KOPT-K1 (cell line): ENCODE data around the gene TFF3.

Experiments used
- H3K27ac ChIP-seq: fragments of 200-600 bp; sonication (generic); 2 replicates; pipeline ENCODE4 v1.5.1; 2016; ENCODE audit warnings: antibody characterized with exemption, mild to moderate bottlenecking, low read depth, low read length; ENCODE audit not compliant: poor library complexity, severe bottlenecking
- H3K36me3 ChIP-seq: fragments of 200-600 bp; sonication (generic); 2 replicates; pipeline ENCODE4 v1.5.1; 2017; ENCODE audit warnings: antibody characterized with exemption, mild to moderate bottlenecking, low read length, moderate library complexity; ENCODE audit not compliant: insufficient read depth
- H3K9me3 ChIP-seq: fragments of 200-600 bp; sonication (generic); 2 replicates; pipeline ENCODE4 v1.5.1; 2017; ENCODE audit warnings: antibody characterized with exemption, low read length, mild to moderate bottlenecking; ENCODE audit not compliant: insufficient read depth, poor library complexity, severe bottlenecking

TFF3 gene

DNA sequence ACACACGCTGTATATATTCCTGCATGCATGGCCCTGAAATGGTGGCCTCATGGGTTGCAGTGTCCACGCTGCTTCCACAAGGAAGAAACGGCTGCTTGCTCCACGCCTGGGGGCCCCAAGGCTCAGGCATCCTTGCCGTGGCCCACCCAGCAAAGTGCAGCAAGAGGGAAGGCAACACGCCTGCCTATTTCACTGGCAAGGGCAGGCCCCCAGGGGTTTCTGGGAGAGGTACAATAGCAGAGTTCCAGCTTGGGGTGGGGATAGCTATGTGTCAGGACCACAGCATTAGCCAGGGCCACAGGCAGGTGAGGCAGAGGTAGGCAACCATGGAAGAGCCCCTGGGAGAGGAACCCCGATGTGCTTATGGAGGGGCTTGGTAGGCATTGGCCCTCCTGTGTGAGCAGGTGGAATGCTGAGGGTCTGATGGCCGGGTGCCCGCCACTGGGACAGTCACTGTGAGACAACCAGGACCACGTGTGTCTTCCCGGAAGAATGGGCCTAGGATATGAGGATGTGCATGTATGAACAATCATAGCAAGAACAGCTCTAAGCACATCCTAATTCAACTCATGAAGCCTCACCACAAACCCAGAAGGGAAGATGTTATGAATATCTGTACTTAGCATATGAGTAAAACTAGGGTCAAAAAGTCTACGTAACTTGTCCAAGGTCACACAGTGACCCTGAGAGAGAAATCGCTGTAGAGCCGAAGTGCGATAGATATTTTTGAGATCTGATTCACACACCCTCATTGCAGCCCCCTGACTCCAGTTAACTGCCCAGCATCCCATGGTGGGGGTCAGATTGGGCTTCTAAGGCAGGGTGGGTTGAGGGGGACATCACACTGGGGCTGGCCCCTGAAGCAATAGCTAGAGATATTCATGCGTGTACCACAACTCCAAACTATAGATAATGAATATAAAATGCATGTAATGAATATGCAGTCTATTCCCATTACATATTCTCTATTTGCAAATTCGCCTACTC, 23.8 kb upstream of the TFF3 start:
- no peaks in the 10 kb centered on the region for H3K36me3 ChIP-seq
- H3K9me3 ChIP-seq, result no peaks in the 10 kb centered on the region
- H3K27ac ChIP-seq, result no peak overlapping the region

GRCh38 chr21:42337830-42338728, 22.9 kb upstream of the TFF3 start:
- H3K36me3 ChIP-seq, result no peaks in the 10 kb centered on the region
- no peaks in the 10 kb centered on the region for H3K9me3 ChIP-seq
- no peak overlapping the region for H3K27ac ChIP-seq

GRCh38 chr21:42337276-42337675, 22.1 kb upstream of the TFF3 start:
- Histone ChIP-seq H3K27ac (no peak overlapping the region), H3K9me3 (peaks cover 2% of the 10 kb centered on the region), H3K36me3 (no peaks in the 10 kb centered on the region)

GRCh38 chr21:42336054-42336453, 20.8 kb upstream of the TFF3 start:
- Histone ChIP-seq H3K36me3 (no peaks in the 10 kb centered on the region), H3K27ac (no peak overlapping the region), H3K9me3 (peaks cover 11% of the 10 kb centered on the region)

DNA sequence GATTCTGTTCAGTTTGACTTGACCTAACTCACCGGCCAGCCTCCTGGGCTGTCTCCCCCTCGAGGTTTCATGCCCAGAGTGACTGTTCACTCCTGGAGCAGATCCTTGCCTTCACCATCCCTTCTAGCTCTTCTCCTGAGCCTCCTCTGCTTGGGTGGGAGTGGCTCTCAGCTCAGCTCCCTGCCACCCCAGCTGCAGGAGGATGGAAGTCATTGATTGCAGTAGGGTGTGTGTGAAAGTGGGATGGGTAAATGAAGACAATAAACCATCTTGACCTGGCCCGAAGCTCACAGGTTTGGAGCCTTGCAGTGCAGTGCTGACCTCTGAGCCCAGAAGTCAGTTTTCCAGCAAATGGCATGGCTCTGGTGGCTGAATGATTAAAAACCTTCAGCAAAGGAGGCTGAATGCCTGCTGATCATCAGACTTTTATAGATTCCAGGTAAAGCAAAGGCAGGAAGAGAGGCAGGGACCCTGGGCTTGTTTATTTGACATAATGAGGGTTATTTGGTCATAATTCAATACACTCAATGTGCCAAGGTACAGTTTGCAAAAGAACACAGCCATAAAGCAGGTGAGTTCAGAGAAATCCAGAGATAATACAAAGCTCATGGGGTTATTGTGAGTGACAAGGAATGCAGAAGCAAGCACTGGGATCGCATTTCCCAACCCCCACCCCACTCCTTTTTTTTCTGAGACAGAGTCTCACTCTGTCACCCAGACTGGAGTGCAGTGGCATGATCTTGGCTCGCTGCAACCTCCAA, 17.5 kb upstream of the TFF3 start:
- peaks cover 11% of the 10 kb centered on the region for H3K9me3 ChIP-seq
- no peaks in the 10 kb centered on the region for H3K36me3 ChIP-seq
- H3K27ac ChIP-seq, result no peak overlapping the region

- Histone ChIP-seq H3K36me3 (no peaks in the 10 kb centered on the region), H3K9me3 (peaks cover 11% of the 10 kb centered on the region), H3K27ac (no peak overlapping the region)
These were observed 16.5 kb upstream of the TFF3 start for GRCh38 chr21:42331660-42332059.

- Histone ChIP-seq H3K36me3 (no peaks in the 10 kb centered on the region), H3K27ac (no peak overlapping the region), H3K9me3 (peaks cover 12% of the 10 kb centered on the region)
These were observed 15.5 kb upstream of the TFF3 start for GRCh38 chr21:42330380-42331371.

DNA sequence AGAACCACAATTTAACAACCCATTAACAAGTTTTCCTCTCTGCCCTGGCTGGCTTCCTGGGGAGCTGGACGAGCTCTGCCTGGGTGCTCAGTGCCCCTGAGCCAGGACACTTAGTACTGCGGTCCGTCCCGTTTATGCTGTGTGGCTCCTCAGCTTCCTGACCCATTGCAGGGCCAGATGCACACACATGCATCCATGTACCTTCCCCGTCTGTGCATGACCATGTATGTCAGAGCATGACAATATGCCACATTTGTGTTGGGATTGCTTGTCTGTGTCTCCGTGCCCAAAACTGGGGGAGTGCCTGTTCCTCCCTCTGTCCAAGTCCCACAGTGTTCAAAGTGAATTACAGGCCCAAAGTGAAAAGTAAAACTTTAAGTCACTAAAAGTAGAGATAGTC, 9.7 kb upstream of the TFF3 start:
- Histone ChIP-seq H3K27ac (no peak overlapping the region), H3K36me3 (no peaks in the 10 kb centered on the region), H3K9me3 (peaks cover 7% of the 10 kb centered on the region)

DNA sequence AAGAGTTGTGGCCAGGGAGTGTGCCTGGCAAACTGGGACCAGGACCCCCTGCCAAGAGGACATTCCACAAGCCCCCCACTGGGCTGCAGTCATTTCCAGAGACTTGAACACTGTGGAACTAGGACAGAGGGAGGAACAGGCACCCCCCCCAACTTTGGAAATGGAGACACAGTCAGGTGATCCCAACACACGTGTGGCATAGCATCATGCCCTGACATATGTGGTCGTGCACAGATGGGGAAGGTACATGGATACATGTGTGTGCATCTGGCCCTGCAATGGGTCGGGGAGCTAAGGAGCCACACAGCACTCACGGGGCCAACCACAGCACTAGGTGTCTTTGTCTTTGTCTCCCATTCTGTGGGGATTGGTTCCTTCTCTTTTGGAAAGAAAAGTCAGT, 6.6 kb upstream of the TFF3 start:
- H3K27ac ChIP-seq, result no peak overlapping the region
- no peaks in the 10 kb centered on the region for H3K36me3 ChIP-seq
- peaks cover 7% of the 10 kb centered on the region for H3K9me3 ChIP-seq

- H3K9me3 ChIP-seq, result peaks cover 7% of the 10 kb centered on the region
- H3K36me3 ChIP-seq, result no peaks in the 10 kb centered on the region
- H3K27ac ChIP-seq, result no peak overlapping the region
These were observed 6.0 kb upstream of the TFF3 start for GRCh38 chr21:42321231-42321630.

DNA sequence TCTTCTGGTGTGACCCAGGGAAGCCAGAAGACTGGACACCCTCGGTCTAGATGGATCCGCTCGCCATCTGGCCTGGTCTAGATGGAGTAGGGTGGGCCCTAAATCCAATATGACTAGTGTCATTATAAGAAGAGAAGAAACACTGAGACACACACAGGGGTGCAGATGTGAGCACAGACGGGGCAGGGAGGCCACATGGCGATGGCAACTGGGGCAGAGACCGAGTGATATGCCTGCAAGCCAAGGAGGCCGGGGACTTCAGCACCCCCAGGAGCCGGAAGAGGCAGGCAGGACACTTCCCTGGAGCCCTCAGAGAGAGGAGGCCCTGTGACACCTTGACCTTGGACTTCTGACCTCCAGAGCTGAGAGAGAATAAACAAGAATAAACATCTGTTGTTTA, 5.6 kb upstream of the TFF3 start:
- H3K9me3 ChIP-seq, result peaks cover 7% of the 10 kb centered on the region
- no peaks in the 10 kb centered on the region for H3K36me3 ChIP-seq
- H3K27ac ChIP-seq, result no peak overlapping the region

DNA sequence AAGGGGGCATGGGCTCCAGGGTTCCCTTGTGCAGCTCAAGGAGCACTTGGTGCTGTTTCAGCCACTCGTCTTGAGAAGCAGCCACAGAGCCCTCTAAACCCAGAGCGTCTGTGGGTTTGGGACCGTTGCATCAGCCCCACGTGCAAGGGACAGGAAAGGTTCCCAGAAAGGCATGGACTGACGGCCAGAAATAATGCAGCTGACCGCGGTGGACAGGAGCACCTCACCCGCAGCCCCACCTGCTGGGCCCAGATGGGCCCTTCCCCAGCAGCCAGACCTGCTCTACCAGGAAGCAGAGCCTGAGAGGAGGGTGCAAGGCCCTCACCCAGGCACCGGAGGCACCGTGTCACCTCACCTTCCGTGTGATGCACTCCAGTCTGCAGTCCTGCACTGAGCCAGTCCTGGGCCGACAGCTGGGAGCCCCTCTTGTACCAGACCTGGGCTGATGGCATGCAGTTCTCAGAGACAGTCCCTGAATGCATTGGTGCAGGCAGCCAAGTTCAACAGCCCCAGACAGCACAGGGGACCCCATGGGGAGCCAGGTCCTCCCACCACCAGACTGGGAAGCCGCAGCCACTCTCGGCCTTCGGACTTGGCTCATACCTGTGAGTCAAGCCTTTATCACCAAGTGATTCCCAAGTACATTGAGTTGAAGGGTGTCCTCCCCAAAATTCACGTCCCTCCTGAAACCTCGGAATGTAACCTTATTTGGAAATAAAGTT, 4.8 kb upstream of the TFF3 start:
- H3K36me3 ChIP-seq, result no peaks in the 10 kb centered on the region
- peak overlapping the region; percentile 13 for H3K27ac ChIP-seq
- no peaks in the 10 kb centered on the region for H3K9me3 ChIP-seq

GRCh38 chr21:42319376-42319775, 4.2 kb upstream of the TFF3 start:
- Histone ChIP-seq H3K27ac (peak overlapping the region; percentile 13), H3K36me3 (no peaks in the 10 kb centered on the region), H3K9me3 (no peaks in the 10 kb centered on the region)
